WTC11 (cell line): ENCODE results near the gene SNX25. TPM values are rescaled to one million over a fixed set of nuclear protein-coding genes. Genes with fewer than 3 reads are reported as not detected.

Source experiments
- ATAC-seq: fragments of 200-7000 bp; cut with Tn5 transposase; 2 replicates; pipeline ENCODE4 v1.10.0; 2021; ENCODE audit warnings: mild to moderate bottlenecking, moderate library complexity
- CTCF ChIA-PET: fragments of 300-600 bp; sonication (Branson Sonifier 250); formaldehyde crosslinking; loops from one replicate; lab custom pipeline; 2021; ENCODE audit warnings: antibody characterized with exemption; lab: Charles Lee
- POLR2A ChIA-PET: fragments of 350-600 bp; sonication (Branson Sonifier 250); formaldehyde crosslinking; loops from one replicate; lab custom pipeline; 2021; ENCODE audit warnings: antibody characterized with exemption; lab: Charles Lee
- DNase-seq: peaks from one replicate; pipeline ENCODE4 v3.0.0; 2021; ENCODE audit warnings: low spot score
- H3K27ac Mint-ChIP-seq: 2 replicates; pipeline ENCODE4 v1.8.0; 2021; ENCODE audit warnings: mixed read lengths
- H3K27me3 Mint-ChIP-seq: 2 replicates; pipeline ENCODE4 v1.8.0; 2021; ENCODE audit warnings: low read depth, mild to moderate bottlenecking, moderate library complexity, mixed read lengths
- H3K36me3 Mint-ChIP-seq: 2 replicates; pipeline ENCODE4 v1.8.0; 2021; ENCODE audit warnings: mixed read lengths
- H3K4me1 Mint-ChIP-seq: 2 replicates; pipeline ENCODE4 v1.8.0; 2022; ENCODE audit warnings: mixed read lengths
- H3K4me3 Mint-ChIP-seq: 2 replicates; pipeline ENCODE4 v1.8.0; 2021; ENCODE audit warnings: mild to moderate bottlenecking, moderate library complexity, mixed read lengths
- H3K9me3 Mint-ChIP-seq: 2 replicates; pipeline ENCODE4 v1.8.0; 2021; ENCODE audit warnings: mixed read lengths
- CBFB ChIP-seq: sonication (generic); formaldehyde crosslinking; IDR thresholded peaks from 2 replicates; pipeline ENCODE4 v1.8.1; 2022; ENCODE audit warnings: mild to moderate bottlenecking, low read depth, missing genetic modification reagents
- CREM ChIP-seq: sonication (generic); formaldehyde crosslinking; IDR thresholded peaks from 2 replicates; pipeline ENCODE4 v1.8.1; 2022; ENCODE audit warnings: mild to moderate bottlenecking, missing genetic modification reagents, moderate library complexity
- E2F4 ChIP-seq: sonication (generic); formaldehyde crosslinking; IDR thresholded peaks from 2 replicates; pipeline ENCODE4 v1.8.1; 2022; ENCODE audit warnings: low read depth, mild to moderate bottlenecking, moderate library complexity, missing genetic modification reagents, borderline replicate concordance
- ETV6 ChIP-seq: sonication (generic); formaldehyde crosslinking; IDR thresholded peaks from 2 replicates; pipeline ENCODE4 v1.8.1; 2022; ENCODE audit warnings: mild to moderate bottlenecking, missing genetic modification reagents
- FOXK1 ChIP-seq: sonication (generic); formaldehyde crosslinking; IDR thresholded peaks from 2 replicates; pipeline ENCODE4 v1.8.0; 2022; ENCODE audit warnings: mild to moderate bottlenecking, moderate library complexity, missing genetic modification reagents
- HMGA2 ChIP-seq: fragments of 250-450 bp; sonication (Bioruptor Pico); IDR thresholded peaks from 2 replicates; pipeline ENCODE4 v1.4.0; 2021; ENCODE audit warnings: mild to moderate bottlenecking, moderate library complexity
- NFATC4 ChIP-seq: fragments of 250-450 bp; sonication (Bioruptor Pico); IDR thresholded peaks from 2 replicates; pipeline ENCODE4 v1.9.0; 2021; ENCODE audit warnings: mild to moderate bottlenecking
- NR2C2 ChIP-seq: sonication (generic); formaldehyde crosslinking; IDR thresholded peaks from 2 replicates; pipeline ENCODE4 v1.8.0; 2022; ENCODE audit warnings: mild to moderate bottlenecking, missing genetic modification reagents
- RORB ChIP-seq: fragments of 250-450 bp; sonication (Bioruptor Pico); IDR thresholded peaks from 2 replicates; pipeline ENCODE4 v1.9.0; 2021; ENCODE audit warnings: mild to moderate bottlenecking
- SMAD3 ChIP-seq: sonication (generic); formaldehyde crosslinking; IDR thresholded peaks from 2 replicates; pipeline ENCODE4 v1.8.0; 2022; ENCODE audit warnings: missing genetic modification reagents, mild to moderate bottlenecking, borderline replicate concordance
- SMAD4 ChIP-seq: sonication (generic); formaldehyde crosslinking; IDR thresholded peaks from 2 replicates; pipeline ENCODE4 v1.8.0; 2022; ENCODE audit warnings: mild to moderate bottlenecking, missing genetic modification reagents
- TEAD4 ChIP-seq: sonication (generic); formaldehyde crosslinking; IDR thresholded peaks from 2 replicates; pipeline ENCODE4 v1.8.0; 2022; ENCODE audit warnings: mild to moderate bottlenecking, missing genetic modification reagents
- TP53 ChIP-seq: sonication (generic); formaldehyde crosslinking; IDR thresholded peaks from 2 replicates; pipeline ENCODE4 v1.8.1; 2023; ENCODE audit warnings: mild to moderate bottlenecking, missing genetic modification reagents
- USF2 ChIP-seq: sonication (generic); formaldehyde crosslinking; IDR thresholded peaks from 2 replicates; pipeline ENCODE4 v1.8.1; 2023; ENCODE audit warnings: mild to moderate bottlenecking, missing genetic modification reagents, moderate library complexity
- ZBTB21 ChIP-seq: sonication (generic); formaldehyde crosslinking; IDR thresholded peaks from 2 replicates; pipeline ENCODE4 v1.8.1; 2023; ENCODE audit warnings: mild to moderate bottlenecking, missing genetic modification reagents, borderline replicate concordance
- ZNF138 ChIP-seq: sonication (generic); formaldehyde crosslinking; conservative IDR thresholded peaks from 2 replicates; pipeline ENCODE4 v1.8.1; 2022; ENCODE audit warnings: mild to moderate bottlenecking, moderate library complexity, missing genetic modification reagents
- ZNF232 ChIP-seq: sonication (generic); formaldehyde crosslinking; IDR thresholded peaks from 2 replicates; pipeline ENCODE4 v1.8.0; 2022; ENCODE audit warnings: mild to moderate bottlenecking, missing genetic modification reagents
- ZNF532 ChIP-seq: fragments of 250-450 bp; sonication (Bioruptor Pico); IDR thresholded peaks from 2 replicates; pipeline ENCODE4 v1.9.0; 2021; ENCODE audit warnings: mild to moderate bottlenecking, borderline replicate concordance
- ZNF671 ChIP-seq: fragments of 250-450 bp; sonication (Bioruptor Pico); IDR thresholded peaks from 2 replicates; pipeline ENCODE4 v1.8.0; 2021; ENCODE audit warnings: mild to moderate bottlenecking
- total RNA-seq: library from RNA; stranded (reverse); gene quantifications from 3 replicates; pipeline ENCODE4 v1.2.3, GENCODE V29; 2021
- TF ChIP-seq, protein P1 (sequence below): sonication (generic); formaldehyde crosslinking; IDR thresholded peaks from 2 replicates; pipeline ENCODE4 v1.8.1; 2023; ENCODE audit warnings: mild to moderate bottlenecking, missing genetic modification reagents, borderline replicate concordance
- TF ChIP-seq, protein P2 (sequence below): sonication (generic); formaldehyde crosslinking; IDR thresholded peaks from 2 replicates; pipeline ENCODE4 v1.8.0; 2023; ENCODE audit warnings: mild to moderate bottlenecking, missing genetic modification reagents
- TF ChIP-seq, protein P3 (sequence below): sonication (generic); formaldehyde crosslinking; IDR thresholded peaks from 2 replicates; pipeline ENCODE4 v1.8.0; 2023; ENCODE audit warnings: missing genetic modification reagents
- TF ChIP-seq, protein P4 (sequence below): fragments of 250-450 bp; sonication (Bioruptor Pico); IDR thresholded peaks from 2 replicates; pipeline ENCODE4 v1.9.0; 2021; ENCODE audit warnings: moderate library complexity, mild to moderate bottlenecking, inconsistent platforms, borderline replicate concordance

Gene SNX25
- total RNA-seq, 1 experiment from 2014 or later: 16.9 TPM

DNA sequence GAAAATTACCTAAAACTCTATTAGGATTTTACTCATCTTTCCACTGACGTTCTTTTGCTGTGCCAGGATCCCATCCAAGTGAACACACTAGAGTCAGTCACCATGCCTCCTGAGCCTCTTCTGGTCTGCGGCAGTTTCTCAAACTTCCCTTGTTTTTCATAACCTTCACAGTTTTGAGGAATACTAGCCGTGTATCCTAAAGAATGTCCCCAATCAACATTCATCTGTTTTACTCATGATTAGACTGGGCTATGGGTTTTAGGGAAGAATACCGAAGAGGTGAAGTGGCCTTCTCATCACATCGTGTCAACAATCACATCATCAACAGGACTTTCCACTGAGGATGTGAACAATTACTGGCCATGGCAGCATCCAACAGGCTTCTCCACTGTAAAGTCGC lies 181.5 kb downstream of the SNX25 start:
- H3K27ac Mint-ChIP-seq: no peak overlapping the region
- H3K27me3 Mint-ChIP-seq: no peaks in the 10 kb centered on the region
- DNase-seq: no peak
- peaks cover 9% of the 10 kb centered on the region for H3K9me3 Mint-ChIP-seq
- H3K36me3 Mint-ChIP-seq: 0 out of 2 replicates have a peak, but pooled peaks cover 3% of the 10 kb centered on the region
- TF ChIP-seq NFATC4 (CRISPR knock-in tag) (no peak), SMAD3 (no peak), ZNF232 (CRISPR knock-in tag) (no peak), TP53 (no peak), FOXK1 (CRISPR knock-in tag) (no peak), CBFB (CRISPR knock-in tag) (no peak), E2F4 (no peak), ZNF138 (no peak), TEAD4 (CRISPR knock-in tag) (no peak), RORB (CRISPR knock-in tag) (no peak), SMAD4 (CRISPR knock-in tag) (no peak), ZBTB21 (CRISPR knock-in tag) (no peak), CREM (CRISPR knock-in tag) (no peak), ZNF671 (no peak)
- TF ChIP-seq, protein P1, sequence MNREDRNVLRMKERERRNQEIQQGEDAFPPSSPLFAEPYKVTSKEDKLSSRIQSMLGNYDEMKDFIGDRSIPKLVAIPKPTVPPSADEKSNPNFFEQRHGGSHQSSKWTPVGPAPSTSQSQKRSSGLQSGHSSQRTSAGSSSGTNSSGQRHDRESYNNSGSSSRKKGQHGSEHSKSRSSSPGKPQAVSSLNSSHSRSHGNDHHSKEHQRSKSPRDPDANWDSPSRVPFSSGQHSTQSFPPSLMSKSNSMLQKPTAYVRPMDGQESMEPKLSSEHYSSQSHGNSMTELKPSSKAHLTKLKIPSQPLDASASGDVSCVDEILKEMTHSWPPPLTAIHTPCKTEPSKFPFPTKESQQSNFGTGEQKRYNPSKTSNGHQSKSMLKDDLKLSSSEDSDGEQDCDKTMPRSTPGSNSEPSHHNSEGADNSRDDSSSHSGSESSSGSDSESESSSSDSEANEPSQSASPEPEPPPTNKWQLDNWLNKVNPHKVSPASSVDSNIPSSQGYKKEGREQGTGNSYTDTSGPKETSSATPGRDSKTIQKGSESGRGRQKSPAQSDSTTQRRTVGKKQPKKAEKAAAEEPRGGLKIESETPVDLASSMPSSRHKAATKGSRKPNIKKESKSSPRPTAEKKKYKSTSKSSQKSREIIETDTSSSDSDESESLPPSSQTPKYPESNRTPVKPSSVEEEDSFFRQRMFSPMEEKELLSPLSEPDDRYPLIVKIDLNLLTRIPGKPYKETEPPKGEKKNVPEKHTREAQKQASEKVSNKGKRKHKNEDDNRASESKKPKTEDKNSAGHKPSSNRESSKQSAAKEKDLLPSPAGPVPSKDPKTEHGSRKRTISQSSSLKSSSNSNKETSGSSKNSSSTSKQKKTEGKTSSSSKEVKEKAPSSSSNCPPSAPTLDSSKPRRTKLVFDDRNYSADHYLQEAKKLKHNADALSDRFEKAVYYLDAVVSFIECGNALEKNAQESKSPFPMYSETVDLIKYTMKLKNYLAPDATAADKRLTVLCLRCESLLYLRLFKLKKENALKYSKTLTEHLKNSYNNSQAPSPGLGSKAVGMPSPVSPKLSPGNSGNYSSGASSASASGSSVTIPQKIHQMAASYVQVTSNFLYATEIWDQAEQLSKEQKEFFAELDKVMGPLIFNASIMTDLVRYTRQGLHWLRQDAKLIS: no peak
- TF ChIP-seq, protein P2, sequence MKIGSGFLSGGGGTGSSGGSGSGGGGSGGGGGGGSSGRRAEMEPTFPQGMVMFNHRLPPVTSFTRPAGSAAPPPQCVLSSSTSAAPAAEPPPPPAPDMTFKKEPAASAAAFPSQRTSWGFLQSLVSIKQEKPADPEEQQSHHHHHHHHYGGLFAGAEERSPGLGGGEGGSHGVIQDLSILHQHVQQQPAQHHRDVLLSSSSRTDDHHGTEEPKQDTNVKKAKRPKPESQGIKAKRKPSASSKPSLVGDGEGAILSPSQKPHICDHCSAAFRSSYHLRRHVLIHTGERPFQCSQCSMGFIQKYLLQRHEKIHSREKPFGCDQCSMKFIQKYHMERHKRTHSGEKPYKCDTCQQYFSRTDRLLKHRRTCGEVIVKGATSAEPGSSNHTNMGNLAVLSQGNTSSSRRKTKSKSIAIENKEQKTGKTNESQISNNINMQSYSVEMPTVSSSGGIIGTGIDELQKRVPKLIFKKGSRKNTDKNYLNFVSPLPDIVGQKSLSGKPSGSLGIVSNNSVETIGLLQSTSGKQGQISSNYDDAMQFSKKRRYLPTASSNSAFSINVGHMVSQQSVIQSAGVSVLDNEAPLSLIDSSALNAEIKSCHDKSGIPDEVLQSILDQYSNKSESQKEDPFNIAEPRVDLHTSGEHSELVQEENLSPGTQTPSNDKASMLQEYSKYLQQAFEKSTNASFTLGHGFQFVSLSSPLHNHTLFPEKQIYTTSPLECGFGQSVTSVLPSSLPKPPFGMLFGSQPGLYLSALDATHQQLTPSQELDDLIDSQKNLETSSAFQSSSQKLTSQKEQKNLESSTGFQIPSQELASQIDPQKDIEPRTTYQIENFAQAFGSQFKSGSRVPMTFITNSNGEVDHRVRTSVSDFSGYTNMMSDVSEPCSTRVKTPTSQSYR (CRISPR knock-in tag): no peak
- TF ChIP-seq, protein P3, sequence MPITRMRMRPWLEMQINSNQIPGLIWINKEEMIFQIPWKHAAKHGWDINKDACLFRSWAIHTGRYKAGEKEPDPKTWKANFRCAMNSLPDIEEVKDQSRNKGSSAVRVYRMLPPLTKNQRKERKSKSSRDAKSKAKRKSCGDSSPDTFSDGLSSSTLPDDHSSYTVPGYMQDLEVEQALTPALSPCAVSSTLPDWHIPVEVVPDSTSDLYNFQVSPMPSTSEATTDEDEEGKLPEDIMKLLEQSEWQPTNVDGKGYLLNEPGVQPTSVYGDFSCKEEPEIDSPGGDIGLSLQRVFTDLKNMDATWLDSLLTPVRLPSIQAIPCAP (CRISPR knock-in tag): no peak
- TF ChIP-seq, protein P4, sequence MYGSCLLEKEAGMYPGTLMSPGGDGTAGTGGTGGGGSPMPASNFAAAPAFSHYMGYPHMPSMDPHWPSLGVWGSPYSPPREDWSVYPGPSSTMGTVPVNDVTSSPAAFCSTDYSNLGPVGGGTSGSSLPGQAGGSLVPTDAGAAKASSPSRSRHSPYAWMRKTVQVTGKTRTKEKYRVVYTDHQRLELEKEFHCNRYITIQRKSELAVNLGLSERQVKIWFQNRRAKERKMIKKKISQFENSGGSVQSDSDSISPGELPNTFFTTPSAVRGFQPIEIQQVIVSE (CRISPR knock-in tag): no peak
- TF ChIP-seq, all 79 proteins: peak for 0
- POLR2A ChIA-PET: no interaction called here
- H3K4me1 Mint-ChIP-seq: peaks cover 13% of the 10 kb centered on the region
- CTCF ChIA-PET: no interaction called here
- ATAC-seq: no peak
- H3K4me3 Mint-ChIP-seq: no peak overlapping the region

DNA sequence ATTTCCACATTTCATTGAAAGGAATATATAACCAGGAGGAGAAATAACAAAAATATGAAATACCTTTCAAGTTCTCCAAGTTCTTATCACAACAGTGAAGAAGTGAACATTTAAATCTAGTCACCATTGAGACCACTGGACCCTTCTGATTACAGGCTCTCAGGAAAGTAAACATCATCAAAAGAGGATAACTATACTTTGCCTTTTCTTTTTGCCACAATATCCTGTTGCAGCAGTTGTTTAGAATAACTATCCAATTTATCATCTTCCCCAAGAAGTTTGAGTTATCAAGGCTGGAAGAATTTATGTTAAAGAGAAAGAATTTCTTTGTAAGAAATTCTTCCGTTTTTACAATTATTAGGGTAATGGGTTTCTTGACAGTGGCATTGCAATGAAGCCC lies 182.8 kb downstream of the SNX25 start:
- POLR2A ChIA-PET: no interaction called here
- Mint-ChIP-seq H3K4me3 (no peak overlapping the region), H3K27ac (no peak overlapping the region), H3K27me3 (no peaks in the 10 kb centered on the region), H3K4me1 (peaks cover 15% of the 10 kb centered on the region), H3K36me3 (0 out of 2 replicates have a peak, but pooled peaks cover 3% of the 10 kb centered on the region), H3K9me3 (peaks cover 9% of the 10 kb centered on the region)
- DNase-seq (no peak), ATAC-seq (no peak)
- CTCF ChIA-PET: no interaction called here
- TF ChIP-seq ZNF138: no peak
- no peak for TF ChIP-seq HMGA2 (CRISPR knock-in tag)
- TF ChIP-seq ZNF532 (CRISPR knock-in tag): no peak
- no peak for TF ChIP-seq ETV6 (CRISPR knock-in tag)
- TF ChIP-seq USF2 (CRISPR knock-in tag): no peak
- TF ChIP-seq NR2C2 (CRISPR knock-in tag): no peak
